Fibroblast of gingiva (primary cell): Measurements from ENCODE around the gene ACSL5.
A peak's percentile ranks its signal among the peaks of the same experiment; 100 is the strongest.
"Not testable (repeated sequence)": the region's sequence is repeated elsewhere in the genome, so short reads cannot be mapped to it uniquely, and the experiment has no call there.

Experiments
- DNase-seq: peaks from one replicate; pipeline ENCODE4 v3.0.0-alpha.2; 2011; ENCODE audit warnings: low read depth

The ACSL5 gene

DNA sequence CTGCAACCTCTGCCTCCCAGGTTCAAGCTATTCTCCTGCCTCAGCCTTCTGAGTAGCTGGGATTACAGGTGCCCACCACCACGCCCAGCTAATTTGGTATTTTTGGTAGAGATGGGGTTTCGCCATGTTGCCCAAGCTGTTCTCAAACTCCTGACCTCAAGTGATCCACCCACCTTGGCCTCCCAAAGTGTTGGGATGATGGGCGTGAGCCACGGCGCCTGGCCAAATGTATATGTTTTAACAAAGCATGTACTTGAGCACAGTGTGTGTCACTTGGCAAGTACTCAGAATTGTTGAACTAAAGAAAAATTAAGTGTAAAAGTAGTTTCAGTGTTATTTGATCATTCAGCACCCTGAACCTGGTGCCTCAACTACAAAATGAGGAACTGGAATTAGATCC is 90.2 kb downstream of the ACSL5 start:
- not testable (repeated sequence) for DNase-seq

DNA sequence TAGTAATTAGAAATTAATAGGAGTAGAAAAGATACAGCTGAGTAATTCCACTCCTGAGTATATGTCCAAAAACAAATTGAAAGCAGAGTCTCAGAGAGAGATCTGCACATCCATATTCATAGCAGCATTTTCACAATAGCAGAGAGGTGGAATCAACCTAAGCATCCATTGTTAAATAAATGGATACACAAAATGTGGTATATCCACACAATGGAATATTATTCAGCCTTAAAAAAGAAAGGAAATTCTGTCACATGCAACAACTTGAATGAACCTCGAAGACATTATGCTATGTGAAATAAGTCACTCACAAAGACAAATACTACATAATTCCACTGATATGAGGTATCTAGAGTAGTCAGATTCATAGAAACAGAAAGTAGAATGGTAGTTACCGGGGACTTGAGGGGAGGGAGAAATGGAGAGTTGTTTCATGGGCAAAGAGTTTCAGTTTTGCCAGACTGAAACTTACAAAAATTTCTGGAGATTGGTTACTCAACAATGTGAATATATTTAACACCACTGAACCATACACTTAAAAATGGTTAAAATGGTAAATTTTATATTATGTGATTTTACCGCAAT is 91.5 kb downstream of the ACSL5 start:
- DNase-seq, result no peak

DNA sequence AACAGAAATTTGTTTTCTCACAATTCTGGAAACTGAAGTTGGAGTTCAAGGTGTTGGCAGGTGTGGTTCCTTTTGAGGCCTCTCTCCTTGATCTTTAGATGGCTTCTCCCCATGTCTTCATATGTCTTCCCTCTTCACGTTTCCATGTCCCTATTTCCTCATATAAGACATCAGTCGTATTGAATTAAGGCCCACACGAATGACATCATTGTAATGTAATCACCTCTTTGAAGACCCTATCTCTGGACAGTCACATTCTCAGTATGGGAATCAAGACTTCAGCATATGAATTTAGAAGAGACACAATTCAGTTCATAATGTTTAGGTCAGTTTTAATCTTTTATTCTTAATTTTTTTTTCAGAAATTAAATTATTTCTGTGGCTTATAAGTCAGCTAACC is 92.9 kb downstream of the ACSL5 start:
- DNase-seq, result no peak

DNA sequence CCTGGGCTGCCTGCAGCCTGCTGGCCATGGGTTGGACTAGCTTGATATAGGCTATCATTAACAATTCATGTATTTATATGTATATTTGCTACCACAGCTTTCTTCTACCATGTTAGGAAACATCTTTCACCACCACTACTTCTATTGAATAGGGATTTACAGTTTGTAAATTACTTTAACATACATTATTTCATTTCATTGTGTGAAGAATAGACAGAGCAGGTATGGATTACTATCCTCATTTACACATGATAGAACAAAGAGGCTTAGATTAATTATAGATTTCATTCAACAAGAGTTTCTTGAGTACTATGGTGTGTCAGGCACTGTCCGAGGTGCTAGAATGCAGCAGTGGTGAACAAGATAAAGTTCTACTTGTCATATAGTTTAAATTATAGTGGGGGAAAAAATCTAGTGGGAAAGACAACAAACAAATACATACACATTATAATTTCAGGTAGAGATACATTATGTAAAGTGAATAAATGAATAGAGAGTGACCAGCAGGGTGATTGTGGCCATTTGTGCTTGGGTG is 93.7 kb downstream of the ACSL5 start:
- DNase-seq, result no peak

- DNase-seq, result peak; percentile 48
Observed at GRCh38 chr10:112471878-112472487, 98.1 kb downstream of the ACSL5 start.

DNA sequence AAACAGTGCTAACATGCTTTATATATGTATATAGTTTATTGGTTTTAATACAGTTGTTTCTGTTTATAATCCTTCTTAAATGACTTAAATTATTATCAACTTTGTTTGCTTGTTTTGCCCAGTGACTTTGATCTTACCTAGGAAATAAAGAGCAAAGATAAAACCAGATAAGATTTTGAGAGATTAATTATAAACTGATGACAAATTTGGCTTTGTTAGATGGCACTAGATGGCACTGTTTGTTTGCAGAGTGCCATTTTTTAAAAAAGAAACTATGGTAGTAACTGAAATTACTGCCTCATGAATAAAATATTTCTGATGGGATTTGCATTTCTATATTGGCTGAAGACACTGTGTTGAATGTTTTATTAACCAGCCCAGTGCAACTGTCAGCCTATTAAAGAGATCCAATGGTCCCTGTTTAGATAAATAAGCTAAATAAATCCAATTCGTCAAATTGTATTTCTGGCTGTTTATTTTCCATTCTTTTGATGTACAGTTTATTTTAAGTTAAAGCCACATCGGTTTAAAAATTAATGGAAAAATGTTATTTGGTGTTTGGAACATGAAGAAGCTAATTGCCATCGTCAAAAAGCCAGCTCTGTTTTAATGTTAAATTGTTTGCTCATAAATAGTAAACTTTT is 101.8 kb downstream of the ACSL5 start:
- peak; percentile 9 for DNase-seq
